Muscle layer of duodenum (tissue), 2 donors: ENCODE results near the gene CCT5.
"Not testable (repeated sequence)": the region's sequence is repeated elsewhere in the genome, so short reads cannot be mapped to it uniquely, and the experiment has no call there.

Experiments
- H3K27ac ChIP-seq: one replicate; pipeline ENCODE4 v1.7.0; 2013; ENCODE audit warnings: mild to moderate bottlenecking, low read length
- H3K27me3 ChIP-seq: one replicate; pipeline ENCODE4 v1.7.0; 2013; ENCODE audit warnings: low read depth, mild to moderate bottlenecking, control low read depth, low read length
- H3K36me3 ChIP-seq, 2 donors: one replicate each; pipeline ENCODE4 v1.7.0; 2013; ENCODE audit warnings: low read length in 2 of 2, control low read depth in 1 of 2, mild to moderate bottlenecking in 1 of 2; ENCODE audit not compliant: insufficient read depth in 2 of 2, control insufficient read depth in 1 of 2
- H3K4me1 ChIP-seq, 2 donors: one replicate each; pipeline ENCODE4 v1.7.0; 2013; ENCODE audit warnings: low read length in 2 of 2, mild to moderate bottlenecking in 2 of 2, control low read depth in 1 of 2, moderate library complexity in 1 of 2; ENCODE audit not compliant: insufficient read depth in 2 of 2, control insufficient read depth in 1 of 2
- H3K4me3 ChIP-seq, 2 donors: one replicate each; pipeline ENCODE4 v1.7.0; 2013; ENCODE audit warnings: low read length in 2 of 2, low read depth in 1 of 2, mild to moderate bottlenecking in 1 of 2
- H3K9me3 ChIP-seq, 2 donors: one replicate each; pipeline ENCODE4 v1.7.0; 2013; ENCODE audit warnings: low read length in 2 of 2, control low read depth in 1 of 2, mild to moderate bottlenecking in 1 of 2; ENCODE audit not compliant: control insufficient read depth in 1 of 2
- donor health status: healthy.

CCT5 gene

DNA sequence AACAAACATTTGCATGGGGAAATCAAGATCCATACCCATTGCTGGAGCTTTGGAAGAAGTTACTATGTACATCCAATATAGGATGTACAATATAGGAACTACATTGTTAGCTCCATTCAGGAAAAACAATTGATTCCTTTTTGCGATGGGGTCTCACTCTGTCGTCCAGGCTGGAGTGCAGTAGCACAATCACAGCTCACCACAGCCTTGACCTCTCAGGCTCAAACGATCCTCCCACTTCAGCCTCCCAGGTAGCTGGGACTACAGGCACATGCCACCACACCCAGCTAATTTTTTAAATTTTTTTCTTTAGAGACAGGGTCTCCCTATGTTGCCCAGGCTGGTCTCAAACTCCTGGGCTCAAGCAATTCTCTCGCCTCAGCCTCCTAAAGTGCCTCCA is 2.9 kb upstream of the CCT5 start:
- not testable (repeated sequence) for H3K27ac ChIP-seq, H3K27me3 ChIP-seq, H3K9me3 ChIP-seq, H3K36me3 ChIP-seq, H3K4me3 ChIP-seq
- H3K4me1 ChIP-seq = peaks cover 9 to 15% of the 10 kb centered on the region in 2 donors

DNA sequence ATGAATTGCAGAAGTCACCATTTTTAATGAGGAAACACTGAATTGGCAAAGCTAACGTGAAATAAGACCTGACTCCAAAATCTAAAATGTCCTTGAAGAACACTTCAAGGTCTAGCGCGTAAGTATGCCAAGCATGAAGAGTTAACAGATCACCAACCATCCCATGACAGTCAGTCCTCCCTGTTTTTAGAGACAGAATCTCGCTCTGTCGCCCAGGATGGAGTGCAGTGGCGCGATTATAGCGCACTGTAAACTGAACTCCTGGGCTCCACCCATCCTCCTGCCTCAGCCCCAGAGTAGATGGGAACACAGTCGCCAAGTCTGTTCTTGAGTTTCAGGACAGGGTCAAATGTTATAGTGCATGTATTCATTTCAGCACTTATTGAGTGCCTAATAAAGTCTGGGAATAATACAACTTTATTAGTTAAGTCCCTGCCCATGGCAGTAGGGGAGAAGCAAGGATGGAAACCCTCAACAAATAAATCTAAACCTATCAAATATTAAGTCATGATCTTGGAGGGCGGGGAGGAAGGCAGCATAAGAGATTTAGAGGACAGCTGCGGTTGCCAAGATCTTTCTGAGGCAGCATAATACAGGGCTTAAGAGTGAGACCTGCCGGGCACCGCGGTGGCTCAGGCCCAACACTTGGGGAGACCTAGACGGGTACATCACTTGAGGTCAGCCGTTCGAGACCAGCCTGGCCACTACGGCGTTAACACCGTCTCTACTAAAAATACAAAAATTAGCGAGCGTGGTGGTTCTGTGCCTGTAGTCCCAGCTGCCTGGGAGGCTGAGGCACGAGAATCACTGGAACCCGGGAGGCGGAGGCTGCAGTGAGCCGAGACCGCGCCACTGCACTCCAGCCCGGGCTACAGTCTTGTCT is 1.5 kb upstream of the CCT5 start:
- peaks cover 9 to 22% of the 10 kb centered on the region in 2 donors for H3K4me1 ChIP-seq
- H3K36me3 ChIP-seq = peaks cover 0 to 4% of the 10 kb centered on the region in 2 donors
- H3K27me3 ChIP-seq = no peaks in the 10 kb centered on the region
- H3K27ac ChIP-seq = peak overlapping the region; percentile 98
- H3K4me3 ChIP-seq = peak overlapping the region; percentile 92 to 93
- H3K9me3 ChIP-seq = no peaks in the 10 kb centered on the region

GRCh38 chr5:10250806-10251276 is 761 bp downstream of the CCT5 start:
- H3K4me3 ChIP-seq = peak overlapping the region; percentile 92 to 93
- peak overlapping the region; percentile 98 for H3K27ac ChIP-seq
- peaks cover 9 to 25% of the 10 kb centered on the region in 2 donors for H3K4me1 ChIP-seq
- peaks cover 19 to 20% of the 10 kb centered on the region in 2 donors for H3K36me3 ChIP-seq
- H3K27me3 ChIP-seq = no peaks in the 10 kb centered on the region
- H3K9me3 ChIP-seq = no peaks in the 10 kb centered on the region

- Histone ChIP-seq H3K4me3 (peak overlapping the region; percentile 92 to 93), H3K27me3 (no peaks in the 10 kb centered on the region), H3K9me3 (no peaks in the 10 kb centered on the region), H3K36me3 (peaks cover 25 to 26% of the 10 kb centered on the region in 2 donors), H3K27ac (peak overlapping the region; percentile 98), H3K4me1 (peaks cover 9 to 25% of the 10 kb centered on the region in 2 donors)
Measured at GRCh38 chr5:10251405-10251804, 1.3 kb downstream of the CCT5 start.

GRCh38 chr5:10253390-10253789 is 3.3 kb downstream of the CCT5 start:
- Histone ChIP-seq H3K27ac (no peak overlapping the region), H3K36me3 (peaks cover 44 to 46% of the 10 kb centered on the region in 2 donors), H3K27me3 (no peaks in the 10 kb centered on the region), H3K4me3 (no peak overlapping the region), H3K9me3 (no peaks in the 10 kb centered on the region), H3K4me1 (peaks cover 9 to 25% of the 10 kb centered on the region in 2 donors)

DNA sequence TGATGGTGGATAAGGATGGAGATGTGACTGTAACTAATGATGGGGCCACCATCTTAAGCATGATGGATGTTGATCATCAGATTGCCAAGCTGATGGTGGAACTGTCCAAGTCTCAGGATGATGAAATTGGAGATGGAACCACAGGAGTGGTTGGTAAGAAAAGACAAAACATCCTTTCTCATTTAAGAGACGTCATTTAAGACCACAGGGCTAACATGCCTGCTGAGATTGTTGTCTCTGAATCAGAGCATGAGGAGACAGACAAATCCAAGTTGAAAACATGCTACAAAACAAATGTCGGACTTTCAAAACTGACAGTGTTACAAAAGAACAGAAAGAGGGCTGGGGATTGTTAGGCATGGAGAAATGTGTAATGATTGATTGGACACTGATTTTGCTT is 4.6 kb downstream of the CCT5 start:
- H3K4me3 ChIP-seq = no peak overlapping the region
- H3K27me3 ChIP-seq = no peaks in the 10 kb centered on the region
- no peaks in the 10 kb centered on the region for H3K9me3 ChIP-seq
- peaks cover 53 to 58% of the 10 kb centered on the region in 2 donors for H3K36me3 ChIP-seq
- peaks cover 9 to 18% of the 10 kb centered on the region in 2 donors for H3K4me1 ChIP-seq
- H3K27ac ChIP-seq = no peak overlapping the region

- Histone ChIP-seq H3K36me3 (peaks cover 82 to 84% of the 10 kb centered on the region in 2 donors), H3K4me1 (peaks cover 0 to 6% of the 10 kb centered on the region in 2 donors), H3K4me3 (no peak overlapping the region), H3K9me3 (no peaks in the 10 kb centered on the region), H3K27me3 (no peaks in the 10 kb centered on the region), H3K27ac (no peak overlapping the region)
Measured at GRCh38 chr5:10257870-10258269, 7.8 kb downstream of the CCT5 start.

DNA sequence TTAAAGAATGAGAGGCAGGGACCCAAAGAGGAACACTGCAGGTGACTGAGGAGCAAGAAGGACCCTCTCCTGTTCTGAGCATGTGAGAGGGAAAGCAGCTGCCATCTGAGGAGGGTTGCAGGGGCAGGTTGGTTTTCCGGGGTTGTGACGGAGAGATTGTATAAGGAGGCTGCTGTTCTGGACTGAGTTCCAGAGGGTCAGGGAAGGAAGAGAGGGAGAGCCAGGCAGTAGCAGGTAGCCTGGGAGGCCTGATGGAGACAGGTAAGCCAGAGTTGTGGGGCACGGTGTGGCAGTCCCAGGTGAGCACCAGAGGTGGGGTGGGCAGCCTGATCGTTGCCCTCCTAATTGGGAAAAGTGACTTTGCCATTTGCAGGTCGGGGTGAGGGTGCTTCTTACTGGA is 9.8 kb downstream of the CCT5 start:
- H3K27ac ChIP-seq = no peak overlapping the region
- H3K4me1 ChIP-seq = no peaks in the 10 kb centered on the region
- H3K9me3 ChIP-seq = no peaks in the 10 kb centered on the region
- no peak overlapping the region for H3K4me3 ChIP-seq
- peaks cover 91 to 97% of the 10 kb centered on the region in 2 donors for H3K36me3 ChIP-seq
- H3K27me3 ChIP-seq = no peaks in the 10 kb centered on the region

DNA sequence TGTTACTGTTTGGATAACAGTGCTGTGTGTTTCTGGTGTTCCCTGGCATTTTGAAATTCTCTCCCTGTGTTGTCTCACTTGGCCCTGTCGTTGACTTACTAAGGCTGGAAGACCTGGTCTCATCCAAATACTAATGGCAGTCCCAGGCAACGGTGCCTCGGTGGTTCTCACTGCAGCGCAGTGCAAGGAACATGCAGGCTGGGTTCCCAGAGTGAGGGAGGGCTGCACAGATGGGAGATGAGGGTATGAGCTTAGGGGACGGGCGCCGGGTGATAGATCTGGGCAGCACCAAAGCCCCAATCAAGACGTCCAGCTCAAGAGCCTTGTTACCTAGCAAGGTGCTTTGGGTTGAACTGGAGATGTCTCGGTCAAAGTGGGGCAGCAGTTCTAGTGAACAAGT is 11.0 kb downstream of the CCT5 start:
- Histone ChIP-seq H3K4me1 (no peaks in the 10 kb centered on the region), H3K36me3 (peaks cover 85 to 93% of the 10 kb centered on the region in 2 donors), H3K9me3 (no peaks in the 10 kb centered on the region), H3K27ac (no peak overlapping the region), H3K27me3 (no peaks in the 10 kb centered on the region), H3K4me3 (no peak overlapping the region)

DNA sequence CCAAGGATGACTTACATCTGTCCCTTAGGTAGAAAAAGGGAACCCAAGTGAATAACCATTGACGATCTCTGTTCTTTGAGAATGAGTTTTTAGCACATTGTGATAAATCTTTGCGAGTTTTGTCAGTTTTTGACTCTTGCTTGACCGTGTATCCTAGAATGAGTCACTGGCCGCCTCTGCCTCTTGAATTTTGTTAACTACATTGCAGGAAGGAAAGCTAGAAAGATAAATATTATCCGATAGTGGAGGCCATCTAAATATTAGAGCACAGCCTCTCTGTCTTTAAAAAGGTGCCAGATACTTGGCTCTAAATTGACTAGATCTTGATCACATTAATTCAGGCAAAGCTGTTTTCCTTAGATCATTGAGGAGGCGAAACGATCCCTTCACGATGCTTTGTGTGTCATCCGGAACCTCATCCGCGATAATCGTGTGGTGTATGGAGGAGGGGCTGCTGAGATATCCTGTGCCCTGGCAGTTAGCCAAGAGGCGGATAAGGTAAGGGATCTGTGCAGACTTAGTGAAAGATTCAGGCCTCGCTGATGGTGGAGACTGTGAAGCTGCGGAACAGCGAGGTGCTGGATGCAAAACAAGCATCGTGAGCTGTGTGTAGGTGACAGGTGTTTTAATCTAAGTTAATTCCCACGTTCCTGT is 12.2 kb downstream of the CCT5 start:
- Histone ChIP-seq H3K27ac (no peak overlapping the region), H3K4me3 (no peak overlapping the region), H3K9me3 (no peaks in the 10 kb centered on the region), H3K4me1 (no peaks in the 10 kb centered on the region), H3K27me3 (no peaks in the 10 kb centered on the region), H3K36me3 (peaks cover 73 to 81% of the 10 kb centered on the region in 2 donors)

GRCh38 chr5:10262995-10263394 is 12.9 kb downstream of the CCT5 start:
- Histone ChIP-seq H3K9me3 (no peaks in the 10 kb centered on the region), H3K27me3 (no peaks in the 10 kb centered on the region), H3K4me3 (no peak overlapping the region), H3K27ac (no peak overlapping the region), H3K36me3 (peaks cover 66 to 74% of the 10 kb centered on the region in 2 donors), H3K4me1 (no peaks in the 10 kb centered on the region)
